CD4-positive, alpha-beta T cell treated with Interleukin-15 for 4 hours (primary cell): ENCODE data around the gene TMEM115.
"Not testable (repeated sequence)": the region's sequence is repeated elsewhere in the genome, so short reads cannot be mapped to it uniquely, and the experiment has no call there.

Experiments
- DNase-seq: peaks from one replicate; pipeline ENCODE4 v3.0.0-alpha.2; 2020; ENCODE audit warnings: low spot score

The TMEM115 gene

GRCh38 chr3:50316657-50317242 lies 42.6 kb downstream of the TMEM115 start:
- DNase-seq: peak; percentile 87

GRCh38 chr3:50314816-50315215 lies 44.5 kb downstream of the TMEM115 start:
- DNase-seq: no peak

- DNase-seq: no peak
Observed at GRCh38 chr3:50314342-50314741, 45.0 kb downstream of the TMEM115 start.

GRCh38 chr3:50312041-50312440 lies 47.3 kb downstream of the TMEM115 start:
- not testable (repeated sequence) for DNase-seq
